ENCODE data around the gene SPRN.
A peak's percentile ranks its signal among the peaks of the same experiment; 100 is the strongest.

Gene SPRN

GRCh38 chr10:133401500-133401899 lies 22.9 kb downstream of the SPRN start:
- no peak for DNase-seq (ENCODE audit: low spot score)
- TF ChIP-seq CTCF (IDR thresholded peaks at IDR 0.05; ENCODE audit: extremely low read depth, insufficient read depth, missing control alignments), result no peak
- in situ Hi-C loops (cut with MboI; ENCODE audit: low pct_unique_long_range_greater_than_20kb, low sequenced_read_pairs, unreplicated experiment), result no loop called here

- in situ Hi-C loops (cut with MboI; ENCODE audit: low pct_unique_long_range_greater_than_20kb, low sequenced_read_pairs, unreplicated experiment), result no loop called here
- DNase-seq (ENCODE audit: low spot score), result peak; percentile 72
- no peak for TF ChIP-seq CTCF (IDR thresholded peaks at IDR 0.05; ENCODE audit: extremely low read depth, insufficient read depth, missing control alignments)
Measured at GRCh38 chr10:133400624-133401424, 23.6 kb downstream of the SPRN start.

- in situ Hi-C loops (cut with MboI; ENCODE audit: low pct_unique_long_range_greater_than_20kb, low sequenced_read_pairs, unreplicated experiment), result no loop called here
- no peak for TF ChIP-seq CTCF (IDR thresholded peaks at IDR 0.05; ENCODE audit: extremely low read depth, insufficient read depth, missing control alignments)
- DNase-seq (ENCODE audit: low spot score), result no peak
Measured at GRCh38 chr10:133399123-133399601, 25.3 kb downstream of the SPRN start.

DNA sequence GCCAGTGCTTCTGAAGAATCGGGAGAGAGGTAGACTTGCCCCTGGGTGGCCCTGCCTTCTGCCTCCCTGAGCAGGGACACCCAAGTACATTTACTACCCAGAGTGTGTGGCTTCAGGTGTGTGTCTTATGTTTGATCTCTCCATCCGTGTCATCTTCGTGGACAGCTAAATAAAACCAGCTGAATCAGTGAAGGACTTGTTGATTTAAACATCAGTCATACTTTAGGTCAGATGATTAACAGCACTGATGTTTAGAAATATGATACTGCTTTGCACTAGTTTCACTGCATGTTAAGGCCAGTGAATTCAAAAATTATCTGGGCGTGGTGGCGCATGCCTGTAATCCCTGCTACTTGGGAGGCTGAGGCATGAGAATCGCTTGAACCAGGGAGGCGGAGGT lies 26.5 kb downstream of the SPRN start:
- no peak for TF ChIP-seq CTCF (IDR thresholded peaks at IDR 0.05; ENCODE audit: extremely low read depth, insufficient read depth, missing control alignments)
- in situ Hi-C loops (cut with MboI; ENCODE audit: low pct_unique_long_range_greater_than_20kb, low sequenced_read_pairs, unreplicated experiment), result no loop called here
- no peak for DNase-seq (ENCODE audit: low spot score)

DNA sequence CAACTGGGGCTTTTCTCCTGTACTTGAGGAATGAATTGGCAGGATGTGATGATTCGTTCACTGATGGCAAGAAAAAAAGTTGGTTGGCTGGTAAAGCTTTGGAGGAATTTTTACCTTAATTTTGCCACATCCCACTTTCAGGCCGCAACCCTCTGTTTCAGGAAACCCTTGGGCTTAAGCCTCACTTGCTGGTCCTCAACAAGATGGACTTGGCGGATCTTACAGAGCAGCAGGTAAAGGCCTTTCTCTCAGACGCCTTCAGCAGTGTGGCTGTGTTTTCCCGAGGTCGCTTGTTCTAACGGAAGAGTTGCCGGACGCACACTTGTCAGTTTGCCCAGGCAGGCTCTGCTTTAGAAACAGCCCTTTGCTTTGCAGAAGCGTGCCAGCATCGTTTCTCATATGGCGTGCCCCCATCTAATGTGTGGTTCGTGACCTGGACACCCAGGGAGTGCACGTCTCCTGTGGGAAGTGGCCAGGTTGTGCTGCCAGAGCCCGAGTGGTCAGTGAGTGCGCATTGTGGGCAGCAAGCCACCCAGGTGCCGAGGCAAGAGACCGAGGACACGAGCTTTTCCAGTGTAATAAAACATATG lies 28.3 kb downstream of the SPRN start:
- DNase-seq (ENCODE audit: low spot score), result no peak
- in situ Hi-C loops (cut with MboI; ENCODE audit: low pct_unique_long_range_greater_than_20kb, low sequenced_read_pairs, unreplicated experiment), result no loop called here
- TF ChIP-seq CTCF (IDR thresholded peaks at IDR 0.05; ENCODE audit: extremely low read depth, insufficient read depth, missing control alignments), result no peak

DNA sequence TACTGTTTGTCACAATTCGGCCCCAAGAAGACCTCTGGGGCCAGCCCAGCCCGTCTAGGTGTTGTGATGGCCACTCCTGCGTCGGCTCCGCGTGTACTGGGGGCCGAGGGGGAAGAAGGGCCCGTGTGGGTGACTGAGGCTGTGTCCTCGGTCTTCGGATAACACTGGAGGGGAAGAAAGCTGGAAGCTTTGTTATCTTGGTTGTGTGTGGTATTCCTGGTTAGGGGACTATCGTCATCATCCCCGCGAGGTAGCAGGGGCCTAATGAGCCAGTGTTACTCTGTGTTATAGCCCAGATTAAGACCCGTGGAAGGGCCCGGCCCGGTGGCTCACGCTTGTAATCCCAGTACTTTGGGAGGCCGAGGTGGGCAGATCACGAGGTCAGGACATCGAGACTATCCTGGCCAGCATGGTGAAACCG lies 29.6 kb downstream of the SPRN start:
- no peak for TF ChIP-seq CTCF (IDR thresholded peaks at IDR 0.05; ENCODE audit: extremely low read depth, insufficient read depth, missing control alignments)
- DNase-seq (ENCODE audit: low spot score), result no peak
- in situ Hi-C loops (cut with MboI; ENCODE audit: low pct_unique_long_range_greater_than_20kb, low sequenced_read_pairs, unreplicated experiment), result no loop called here

Measured in GM13977 (cell line).